Ishikawa (cell line): ENCODE data around the gene PRUNE2.

Experiments
- CEBPB ChIP-seq: IDR thresholded peaks from 2 replicates; pipeline ENCODE4 v1.6.1; 2012
- CREB1 ChIP-seq: IDR thresholded peaks from 2 replicates; pipeline ENCODE4 v1.6.1; 2012; ENCODE audit warnings: low read depth
- EGR1 ChIP-seq: IDR thresholded peaks from 2 replicates; pipeline ENCODE4 v1.6.1; 2012
- EP300 ChIP-seq: IDR thresholded peaks from 2 replicates; pipeline ENCODE4 v1.6.1; 2012; ENCODE audit warnings: borderline replicate concordance
- FOXM1 ChIP-seq: IDR thresholded peaks from 2 replicates; pipeline ENCODE4 v1.6.1; 2012; ENCODE audit warnings: low read depth, borderline replicate concordance
- MAX ChIP-seq: IDR thresholded peaks from 2 replicates; pipeline ENCODE4 v1.6.1; 2012
- NFIC ChIP-seq: IDR thresholded peaks from 2 replicates; pipeline ENCODE4 v1.6.1; 2012
- RAD21 ChIP-seq: IDR thresholded peaks from 2 replicates; pipeline ENCODE4 v1.6.1; 2012; ENCODE audit warnings: low read depth
- REST ChIP-seq: IDR thresholded peaks from 2 replicates; pipeline ENCODE4 v1.6.1; 2012; ENCODE audit warnings: low read depth, mild to moderate bottlenecking
- TAF1 ChIP-seq: IDR thresholded peaks from 2 replicates; pipeline ENCODE4 v1.6.1; 2012; ENCODE audit warnings: low read depth, mild to moderate bottlenecking
- TCF12 ChIP-seq: IDR thresholded peaks from 2 replicates; pipeline ENCODE4 v1.6.1; 2012; ENCODE audit warnings: low read depth
- TEAD4 ChIP-seq: IDR thresholded peaks from 2 replicates; pipeline ENCODE4 v1.6.1; 2012
- USF1 ChIP-seq: IDR thresholded peaks from 2 replicates; pipeline ENCODE4 v1.6.1; 2012
- YY1 ChIP-seq: IDR thresholded peaks from 2 replicates; pipeline ENCODE4 v1.6.1; 2012; ENCODE audit warnings: low read depth
- ZBTB7A ChIP-seq: IDR thresholded peaks from 2 replicates; pipeline ENCODE4 v1.6.1; 2012; ENCODE audit warnings: low read depth

Gene PRUNE2

GRCh38 chr9:76758476-76758875, 147.4 kb downstream of the PRUNE2 start:
- TF ChIP-seq YY1 (no peak), ZBTB7A (no peak), TCF12 (no peak), NFIC (no peak), TAF1 (no peak), EP300 (no peak), MAX (no peak), EGR1 (no peak), REST (no peak)

GRCh38 chr9:76756941-76757673, 148.8 kb downstream of the PRUNE2 start:
- TF ChIP-seq TEAD4 (no peak), TCF12 (no peak), RAD21 (no peak), EGR1 (no peak), NFIC (no peak), REST (no peak)

- peak; percentile 46 for TF ChIP-seq RAD21
- TF ChIP-seq YY1 = no peak
Measured at GRCh38 chr9:76756268-76756640, 149.7 kb downstream of the PRUNE2 start.

GRCh38 chr9:76751001-76751400, 154.9 kb downstream of the PRUNE2 start:
- TF ChIP-seq CEBPB = no peak
- no peak for TF ChIP-seq EP300
- no peak for TF ChIP-seq REST
- TF ChIP-seq MAX = no peak
- TF ChIP-seq NFIC = no peak
- TF ChIP-seq YY1 = no peak
- TF ChIP-seq EGR1 = no peak
- TF ChIP-seq CREB1 = no peak
- TF ChIP-seq USF1 = no peak
- TF ChIP-seq RAD21 = no peak
- no peak for TF ChIP-seq ZBTB7A
- TF ChIP-seq TEAD4 = no peak

GRCh38 chr9:76744336-76744735, 161.6 kb downstream of the PRUNE2 start:
- TF ChIP-seq TEAD4 (no peak), EP300 (no peak), FOXM1 (no peak), NFIC (no peak), TAF1 (no peak), RAD21 (no peak), YY1 (no peak), ZBTB7A (no peak), MAX (no peak), CREB1 (no peak), CEBPB (no peak)
